HG02840 (cell line): ENCODE results near the gene SPATA2.
"Not testable (repeated sequence)": the region's sequence is repeated elsewhere in the genome, so short reads cannot be mapped to it uniquely, and the experiment has no call there.

Experiments used
- ATAC-seq: cut with Tn5 transposase; IDR thresholded peaks from one replicate; pipeline ENCODE4 v1.9.1; 2021; ENCODE audit warnings: mild to moderate bottlenecking, moderate library complexity, moderate number of reproducible peaks; ENCODE audit not compliant: unreplicated experiment, low FRiP score

Gene SPATA2

DNA sequence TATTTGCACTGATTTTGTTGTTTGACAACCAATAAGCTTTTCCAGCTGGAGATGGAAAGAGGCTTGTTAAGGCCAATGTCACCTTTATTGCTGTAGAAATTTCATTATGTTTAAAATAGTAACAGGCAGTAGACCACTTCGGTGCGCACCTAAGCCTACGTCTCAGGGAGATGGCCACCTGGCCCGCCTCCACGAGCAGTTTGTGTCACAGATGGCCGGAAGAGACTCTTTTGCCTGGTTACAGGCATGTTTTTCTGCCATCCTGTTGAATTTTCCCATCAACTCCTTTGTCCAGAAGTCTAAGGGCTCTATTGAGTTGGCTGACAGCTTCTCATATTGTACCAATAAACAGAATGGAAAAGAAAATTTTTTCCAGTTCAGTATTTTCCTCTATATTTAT, 51.7 kb downstream of the SPATA2 start:
- no peak for ATAC-seq

DNA sequence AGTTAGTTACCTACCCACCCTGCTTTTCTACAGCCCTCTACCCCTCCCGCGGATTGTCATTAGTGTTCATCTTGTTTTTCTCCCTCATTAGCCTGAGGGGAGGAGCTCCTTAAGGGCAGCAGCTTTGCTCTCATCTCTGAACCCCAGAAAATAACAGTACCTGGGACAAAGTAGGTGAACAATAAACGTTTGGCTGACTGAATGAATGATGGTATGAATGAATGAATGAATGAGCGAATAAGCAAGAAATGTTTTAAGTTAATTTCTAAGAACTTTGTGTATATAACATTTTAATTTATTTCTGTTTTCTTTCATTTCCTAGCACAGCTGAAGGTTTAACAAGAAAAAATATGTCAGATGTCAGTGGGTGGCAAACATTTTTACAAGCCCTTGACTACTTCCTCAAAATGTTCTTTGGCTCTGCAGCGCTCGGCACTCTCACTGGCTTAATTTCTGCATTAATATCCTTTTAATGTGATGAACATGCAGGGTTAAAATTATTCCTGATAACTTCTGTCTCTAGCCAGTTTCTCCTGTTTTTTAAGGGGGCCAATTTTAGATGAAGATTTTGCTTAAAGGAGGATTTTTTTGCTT, 52.6 kb downstream of the SPATA2 start:
- ATAC-seq = no peak

- ATAC-seq = not testable (repeated sequence)
Observed at GRCh38 chr20:49861232-49861631, 54.1 kb downstream of the SPATA2 start.

DNA sequence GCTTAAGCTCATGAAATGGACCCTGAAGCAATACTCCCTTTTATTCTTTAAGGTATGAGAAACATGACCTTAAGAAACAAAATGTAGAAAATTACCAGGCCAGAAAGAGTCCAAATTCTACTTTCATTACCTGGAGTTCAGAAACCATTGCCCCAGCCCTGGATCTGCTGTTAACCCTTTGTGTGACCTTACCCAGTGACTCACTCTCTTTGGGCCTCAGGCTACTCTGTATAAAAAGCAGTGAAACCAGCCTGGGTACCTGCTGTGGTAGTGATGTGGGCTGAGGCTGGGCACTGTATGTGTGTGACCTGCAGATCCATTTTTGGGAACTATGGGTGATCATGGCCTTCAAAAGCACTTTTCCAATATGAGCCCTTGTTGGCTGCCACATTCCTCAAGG, 55.5 kb downstream of the SPATA2 start:
- no peak for ATAC-seq

- ATAC-seq = no peak
Observed at GRCh38 chr20:49859011-49859410, 56.3 kb downstream of the SPATA2 start.

- ATAC-seq = no peak
Observed at GRCh38 chr20:49858076-49858585, 57.2 kb downstream of the SPATA2 start.

GRCh38 chr20:49856904-49857303, 58.4 kb downstream of the SPATA2 start:
- ATAC-seq = no peak

DNA sequence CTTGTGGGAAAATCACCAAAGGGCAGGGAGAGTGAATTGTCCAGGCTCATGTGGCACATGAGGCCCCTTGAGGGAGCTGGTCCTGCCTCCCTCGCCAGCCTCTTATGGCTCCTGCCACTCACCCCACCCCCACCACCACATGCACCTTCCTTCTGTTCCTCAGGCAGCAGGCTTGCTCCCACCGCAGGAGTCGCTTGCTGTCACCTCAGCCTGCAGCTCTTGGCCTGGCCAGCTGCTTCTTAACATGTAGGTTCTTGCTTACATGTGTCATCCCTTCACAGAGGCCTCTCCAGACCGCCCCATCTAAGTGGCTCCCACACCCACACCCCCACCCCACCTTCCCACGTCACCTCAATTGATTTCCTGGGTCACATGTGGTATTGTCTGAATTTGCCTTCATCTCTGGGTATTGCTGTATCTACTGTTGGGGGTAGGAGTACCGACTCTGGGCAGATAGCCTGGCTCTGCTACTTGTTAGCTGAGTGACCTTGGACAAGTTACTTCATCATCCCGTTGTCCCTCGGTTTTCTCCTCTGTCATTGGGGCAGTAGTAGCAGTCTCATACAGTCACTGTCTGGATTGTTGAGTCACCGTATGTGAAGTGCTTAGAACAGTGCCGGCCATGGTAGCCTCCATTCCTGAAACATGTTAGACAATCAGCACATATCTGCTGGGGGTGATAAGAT, 61.0 kb downstream of the SPATA2 start:
- ATAC-seq = no peak

GRCh38 chr20:49853640-49854039, 61.7 kb downstream of the SPATA2 start:
- no peak for ATAC-seq
